ENCODE measurements around the gene CTIF.

Gene CTIF

DNA sequence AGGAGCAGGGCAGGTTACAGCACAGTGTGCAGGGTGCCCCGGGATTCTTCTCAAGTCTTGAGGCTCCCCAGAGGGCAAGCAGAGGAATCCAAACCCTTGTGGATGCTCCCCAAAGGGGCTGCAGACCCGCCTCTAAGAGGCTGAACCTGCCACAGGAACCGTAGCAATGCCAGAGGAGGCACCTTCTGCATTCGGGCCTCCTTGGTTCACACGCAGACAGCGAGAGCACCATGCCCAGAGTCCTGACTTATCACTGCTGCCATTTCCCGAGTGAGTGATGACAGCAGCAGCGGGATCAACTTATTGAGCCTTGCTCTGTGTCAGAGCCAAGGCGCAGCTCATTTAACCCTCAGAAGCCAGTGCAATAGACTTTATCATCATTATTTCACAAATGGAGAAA is 203.5 kb downstream of the CTIF start:
- no peak for DNase-seq (ENCODE audit: low read depth)
- TF ChIP-seq CTCF (IDR thresholded peaks at IDR 0.05; ENCODE audit: control insufficient read depth, extremely low read depth, insufficient read depth): no peak
- no peak overlapping the region for H3K4me3 ChIP-seq (ENCODE audit: low read depth, low read length)

DNA sequence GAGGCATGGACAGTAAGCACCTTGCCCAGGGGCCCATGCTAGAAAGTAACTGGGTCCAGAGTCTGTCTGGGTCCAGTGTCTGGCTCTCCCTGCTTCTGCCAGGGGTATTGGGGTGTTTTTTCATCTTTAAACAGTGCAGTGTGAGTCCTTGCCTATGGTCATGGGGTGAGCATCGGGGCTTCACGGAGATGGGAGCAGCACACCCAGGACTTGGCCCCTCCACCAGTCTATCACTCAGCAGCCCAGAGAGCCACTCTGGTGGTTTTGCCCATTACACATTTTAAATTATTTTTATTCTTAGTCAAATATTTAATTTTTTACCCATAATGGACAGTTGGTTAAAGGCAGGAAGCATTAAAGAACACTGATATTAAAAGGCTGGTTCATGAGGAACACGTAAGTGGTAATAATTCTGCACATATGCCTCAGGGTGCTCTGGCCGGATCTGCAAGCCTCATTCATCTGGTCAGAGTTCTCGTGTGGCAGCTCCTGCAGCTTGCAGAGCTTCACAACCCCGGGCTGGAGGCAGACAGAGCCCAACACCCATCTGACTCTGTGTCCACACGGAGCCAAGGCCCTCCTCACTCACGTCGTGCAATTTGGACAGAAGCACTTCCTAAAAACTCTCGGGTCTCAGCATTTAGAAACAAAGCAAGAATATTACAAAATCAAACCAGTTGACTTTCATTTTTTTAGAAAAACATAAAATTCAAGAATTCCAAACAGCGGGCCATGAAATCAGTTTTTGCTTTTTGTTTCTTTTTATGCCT is 204.1 kb downstream of the CTIF start:
- no peak for DNase-seq (ENCODE audit: low read depth)
- no peak for TF ChIP-seq CTCF (IDR thresholded peaks at IDR 0.05; ENCODE audit: control insufficient read depth, extremely low read depth, insufficient read depth)
- no peak overlapping the region for H3K4me3 ChIP-seq (ENCODE audit: low read depth, low read length)

DNA sequence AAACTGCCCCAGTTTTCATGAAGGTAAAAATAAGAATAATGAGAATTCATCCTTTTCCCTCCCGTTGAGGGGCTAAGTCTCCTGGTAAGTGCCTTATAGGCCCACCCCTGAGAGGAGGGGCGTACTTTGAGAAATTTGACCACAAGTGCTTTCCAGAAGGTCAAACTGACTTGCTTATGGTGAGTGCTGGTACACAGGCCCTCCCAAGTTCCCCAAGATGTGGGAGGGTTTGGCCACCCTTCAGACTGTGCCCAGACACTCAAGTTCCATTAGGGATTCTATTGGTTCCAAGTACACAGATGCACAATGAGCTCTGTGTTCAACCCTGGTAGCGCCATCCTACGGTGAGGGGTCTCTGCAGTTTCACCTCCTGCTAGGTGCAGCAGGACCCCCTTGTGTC is 205.1 kb downstream of the CTIF start:
- no peak overlapping the region for H3K4me3 ChIP-seq (ENCODE audit: low read depth, low read length)
- no peak for DNase-seq (ENCODE audit: low read depth)
- TF ChIP-seq CTCF (IDR thresholded peaks at IDR 0.05; ENCODE audit: control insufficient read depth, extremely low read depth, insufficient read depth): no peak

- DNase-seq (ENCODE audit: low read depth): no peak
- no peak overlapping the region for H3K4me3 ChIP-seq (ENCODE audit: low read depth, low read length)
Observed at GRCh38 chr18:48745293-48745692, 206.5 kb downstream of the CTIF start.

DNA sequence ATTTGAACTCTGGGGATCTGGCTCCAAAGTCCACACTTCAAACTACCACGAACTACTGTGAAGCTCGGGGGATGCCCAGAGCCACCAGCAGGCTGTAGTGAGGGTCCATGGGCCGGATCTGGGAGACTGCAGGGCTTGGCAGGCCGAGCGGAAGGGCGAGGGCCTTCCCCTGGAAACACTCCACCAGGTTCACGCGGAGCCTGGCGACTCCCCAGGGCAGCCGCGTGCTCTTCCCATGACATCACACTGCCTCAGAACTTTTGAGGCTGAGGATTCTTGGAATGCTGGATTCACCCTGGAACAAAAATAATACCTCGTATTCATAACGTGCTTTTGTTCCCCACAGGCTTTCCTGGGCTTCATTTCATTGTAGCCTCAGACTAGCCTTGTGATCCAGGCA is 210.9 kb downstream of the CTIF start:
- DNase-seq (ENCODE audit: low read depth): no peak
- no peak for TF ChIP-seq CTCF (IDR thresholded peaks at IDR 0.05; ENCODE audit: control insufficient read depth, extremely low read depth, insufficient read depth)

More at GRCh38 chr18:48745293-48745692, 206.5 kb downstream of the CTIF start:
- TF ChIP-seq CTCF (IDR thresholded peaks at IDR 0.05; ENCODE audit: control insufficient read depth, extremely low read depth, insufficient read depth): no peak

DNA sequence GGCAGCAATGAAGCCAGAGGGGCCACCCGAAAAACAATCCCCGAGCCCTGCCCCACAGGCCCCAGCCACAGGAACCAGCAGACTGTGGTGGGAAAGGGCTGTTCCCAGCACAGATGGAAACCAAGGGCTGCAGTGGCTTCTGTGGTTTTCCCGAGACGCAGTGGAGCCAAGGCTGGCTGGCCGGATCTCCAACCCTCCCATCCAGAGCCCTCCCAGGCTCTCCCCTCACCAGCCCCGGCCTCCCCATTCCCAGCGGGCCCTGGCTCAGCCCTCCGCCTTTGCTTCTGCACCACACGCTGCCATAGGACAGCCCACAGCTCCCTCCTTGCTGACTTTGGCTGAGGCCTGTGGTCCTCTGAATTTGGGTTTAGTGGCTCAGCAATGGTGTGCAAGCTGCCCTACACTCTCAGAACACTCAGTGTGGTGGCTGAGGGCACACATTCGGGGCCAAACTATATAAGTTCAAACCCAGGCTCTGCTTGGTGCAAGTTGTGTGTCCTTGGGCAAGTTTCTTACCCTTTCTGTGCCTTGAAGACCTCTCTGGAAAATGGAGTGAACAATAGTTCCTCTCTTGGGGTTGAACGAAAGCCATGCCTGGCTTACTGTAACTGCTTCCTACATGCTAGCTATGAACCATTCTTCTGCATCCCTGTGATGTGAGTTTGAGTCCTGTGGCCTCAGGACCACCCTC is 211.8 kb downstream of the CTIF start:
- TF ChIP-seq CTCF (IDR thresholded peaks at IDR 0.05; ENCODE audit: control insufficient read depth, extremely low read depth, insufficient read depth): no peak
- DNase-seq (ENCODE audit: low read depth): no peak
- no peak overlapping the region for H3K4me3 ChIP-seq (ENCODE audit: low read depth, low read length)

More for the DNA sequence above, 210.9 kb downstream of the CTIF start:
- no peak overlapping the region for H3K4me3 ChIP-seq (ENCODE audit: low read depth, low read length)
